ENCODE results near the gene ADGRV1. TPM values are rescaled to one million over a fixed set of nuclear protein-coding genes. Genes with fewer than 3 reads are reported as not detected.

ADGRV1 gene
- polyA plus RNA-seq, 2 donors: 0.82 to 1.6 TPM

- 56 to 59% methylated on average over 2 of the region's 2 CpGs for WGBS, 2 donors
- Histone ChIP-seq H3K27ac (ENCODE audit: low read depth in 2 of 2, low read length in 1 of 2) (no peak overlapping the region), H3K27me3 (ENCODE audit: control insufficient read depth in 1 of 2, insufficient read depth in 2 of 2, low read length in 2 of 2) (no peaks in the 10 kb centered on the region), H3K4me1 (ENCODE audit: control insufficient read depth in 2 of 2, insufficient read depth in 2 of 2, low read length in 1 of 2) (no peaks in the 10 kb centered on the region), H3K4me3 (ENCODE audit: low read depth in 1 of 2, low read length in 2 of 2) (no peak overlapping the region), H3K36me3 (ENCODE audit: control insufficient read depth in 2 of 2, insufficient read depth in 2 of 2, low read length in 1 of 2) (no peaks in the 10 kb centered on the region), H3K9me3 (ENCODE audit: control insufficient read depth in 2 of 2, insufficient read depth in 1 of 2, low read depth in 1 of 2, low read length in 1 of 2) (no peaks in the 10 kb centered on the region)
Observed at GRCh38 chr5:90632791-90633190, 74.2 kb downstream of the ADGRV1 start.

- Histone ChIP-seq H3K9me3 (ENCODE audit: control insufficient read depth in 2 of 2, insufficient read depth in 1 of 2, low read depth in 1 of 2, low read length in 1 of 2) (no peaks in the 10 kb centered on the region), H3K4me3 (ENCODE audit: low read depth in 1 of 2, low read length in 2 of 2) (no peak overlapping the region), H3K36me3 (ENCODE audit: control insufficient read depth in 2 of 2, insufficient read depth in 2 of 2, low read length in 1 of 2) (no peaks in the 10 kb centered on the region), H3K27ac (ENCODE audit: low read depth in 2 of 2, low read length in 1 of 2) (no peak overlapping the region), H3K4me1 (ENCODE audit: control insufficient read depth in 2 of 2, insufficient read depth in 2 of 2, low read length in 1 of 2) (no peaks in the 10 kb centered on the region), H3K27me3 (ENCODE audit: control insufficient read depth in 1 of 2, insufficient read depth in 2 of 2, low read length in 2 of 2) (no peaks in the 10 kb centered on the region)
- WGBS, 2 donors: 13 to 41% methylated on average over 1 of the region's 1 CpG
Observed at GRCh38 chr5:90636948-90637347, 78.4 kb downstream of the ADGRV1 start.

GRCh38 chr5:90637731-90638130, 79.1 kb downstream of the ADGRV1 start:
- Histone ChIP-seq H3K27ac (ENCODE audit: low read depth in 2 of 2, low read length in 1 of 2) (no peak overlapping the region), H3K27me3 (ENCODE audit: control insufficient read depth in 1 of 2, insufficient read depth in 2 of 2, low read length in 2 of 2) (no peaks in the 10 kb centered on the region), H3K9me3 (ENCODE audit: control insufficient read depth in 2 of 2, insufficient read depth in 1 of 2, low read depth in 1 of 2, low read length in 1 of 2) (no peaks in the 10 kb centered on the region), H3K4me3 (ENCODE audit: low read depth in 1 of 2, low read length in 2 of 2) (no peak overlapping the region), H3K4me1 (ENCODE audit: control insufficient read depth in 2 of 2, insufficient read depth in 2 of 2, low read length in 1 of 2) (no peaks in the 10 kb centered on the region), H3K36me3 (ENCODE audit: control insufficient read depth in 2 of 2, insufficient read depth in 2 of 2, low read length in 1 of 2) (no peaks in the 10 kb centered on the region)
- WGBS, 2 donors: 77 to 78% methylated on average over 3 of the region's 3 CpGs

- 76 to 84% methylated on average over 6 of the region's 6 CpGs for WGBS, 2 donors
- no peaks in the 10 kb centered on the region for H3K36me3 ChIP-seq (ENCODE audit: control insufficient read depth in 2 of 2, insufficient read depth in 2 of 2, low read length in 1 of 2)
- no peak overlapping the region for H3K27ac ChIP-seq (ENCODE audit: low read depth in 2 of 2, low read length in 1 of 2)
- H3K27me3 ChIP-seq (ENCODE audit: control insufficient read depth in 1 of 2, insufficient read depth in 2 of 2, low read length in 2 of 2): no peaks in the 10 kb centered on the region
- H3K9me3 ChIP-seq (ENCODE audit: control insufficient read depth in 2 of 2, insufficient read depth in 1 of 2, low read depth in 1 of 2, low read length in 1 of 2): no peaks in the 10 kb centered on the region
- no peaks in the 10 kb centered on the region for H3K4me1 ChIP-seq (ENCODE audit: control insufficient read depth in 2 of 2, insufficient read depth in 2 of 2, low read length in 1 of 2)
- no peak overlapping the region for H3K4me3 ChIP-seq (ENCODE audit: low read depth in 1 of 2, low read length in 2 of 2)
Observed at GRCh38 chr5:90638878-90639277, 80.3 kb downstream of the ADGRV1 start.

GRCh38 chr5:90640484-90641059, 82.0 kb downstream of the ADGRV1 start:
- Histone ChIP-seq H3K4me3 (ENCODE audit: low read depth in 1 of 2, low read length in 2 of 2) (no peak overlapping the region), H3K27ac (ENCODE audit: low read depth in 2 of 2, low read length in 1 of 2) (no peak overlapping the region), H3K27me3 (ENCODE audit: control insufficient read depth in 1 of 2, insufficient read depth in 2 of 2, low read length in 2 of 2) (no peaks in the 10 kb centered on the region), H3K36me3 (ENCODE audit: control insufficient read depth in 2 of 2, insufficient read depth in 2 of 2, low read length in 1 of 2) (no peaks in the 10 kb centered on the region), H3K4me1 (ENCODE audit: control insufficient read depth in 2 of 2, insufficient read depth in 2 of 2, low read length in 1 of 2) (no peaks in the 10 kb centered on the region), H3K9me3 (ENCODE audit: control insufficient read depth in 2 of 2, insufficient read depth in 1 of 2, low read depth in 1 of 2, low read length in 1 of 2) (no peaks in the 10 kb centered on the region)
- WGBS, 2 donors: 47 to 52% methylated on average over 5 of the region's 5 CpGs

- H3K27ac ChIP-seq (ENCODE audit: low read depth in 2 of 2, low read length in 1 of 2): no peak overlapping the region
- H3K4me1 ChIP-seq (ENCODE audit: control insufficient read depth in 2 of 2, insufficient read depth in 2 of 2, low read length in 1 of 2): no peaks in the 10 kb centered on the region
- no peaks in the 10 kb centered on the region for H3K9me3 ChIP-seq (ENCODE audit: control insufficient read depth in 2 of 2, insufficient read depth in 1 of 2, low read depth in 1 of 2, low read length in 1 of 2)
- H3K4me3 ChIP-seq (ENCODE audit: low read depth in 1 of 2, low read length in 2 of 2): no peak overlapping the region
- WGBS, 2 donors: 55 to 60% methylated on average over 3 of the region's 3 CpGs
- no peaks in the 10 kb centered on the region for H3K36me3 ChIP-seq (ENCODE audit: control insufficient read depth in 2 of 2, insufficient read depth in 2 of 2, low read length in 1 of 2)
- no peaks in the 10 kb centered on the region for H3K27me3 ChIP-seq (ENCODE audit: control insufficient read depth in 1 of 2, insufficient read depth in 2 of 2, low read length in 2 of 2)
Observed at GRCh38 chr5:90641528-90641927, 82.9 kb downstream of the ADGRV1 start.

GRCh38 chr5:90642706-90643229, 84.2 kb downstream of the ADGRV1 start:
- WGBS, 2 donors: 67 to 82% methylated on average over 4 of the region's 4 CpGs
- Histone ChIP-seq H3K27me3 (ENCODE audit: control insufficient read depth in 1 of 2, insufficient read depth in 2 of 2, low read length in 2 of 2) (no peaks in the 10 kb centered on the region), H3K9me3 (ENCODE audit: control insufficient read depth in 2 of 2, insufficient read depth in 1 of 2, low read depth in 1 of 2, low read length in 1 of 2) (no peaks in the 10 kb centered on the region), H3K36me3 (ENCODE audit: control insufficient read depth in 2 of 2, insufficient read depth in 2 of 2, low read length in 1 of 2) (no peaks in the 10 kb centered on the region), H3K27ac (ENCODE audit: low read depth in 2 of 2, low read length in 1 of 2) (no peak overlapping the region), H3K4me1 (ENCODE audit: control insufficient read depth in 2 of 2, insufficient read depth in 2 of 2, low read length in 1 of 2) (no peaks in the 10 kb centered on the region), H3K4me3 (ENCODE audit: low read depth in 1 of 2, low read length in 2 of 2) (no peak overlapping the region)

GRCh38 chr5:90644132-90644531, 85.5 kb downstream of the ADGRV1 start:
- WGBS, 2 donors: 64 to 68% methylated on average over 4 of the region's 4 CpGs

GRCh38 chr5:90645024-90645610, 86.5 kb downstream of the ADGRV1 start:
- H3K27ac ChIP-seq (ENCODE audit: low read depth in 2 of 2, low read length in 1 of 2): no peak overlapping the region
- WGBS, 2 donors: 40 to 55% methylated on average over 8 of the region's 8 CpGs
- no peaks in the 10 kb centered on the region for H3K27me3 ChIP-seq (ENCODE audit: control insufficient read depth in 1 of 2, insufficient read depth in 2 of 2, low read length in 2 of 2)
- H3K9me3 ChIP-seq (ENCODE audit: control insufficient read depth in 2 of 2, insufficient read depth in 1 of 2, low read depth in 1 of 2, low read length in 1 of 2): no peaks in the 10 kb centered on the region
- no peaks in the 10 kb centered on the region for H3K36me3 ChIP-seq (ENCODE audit: control insufficient read depth in 2 of 2, insufficient read depth in 2 of 2, low read length in 1 of 2)
- H3K4me1 ChIP-seq (ENCODE audit: control insufficient read depth in 2 of 2, insufficient read depth in 2 of 2, low read length in 1 of 2): no peaks in the 10 kb centered on the region
- no peak overlapping the region for H3K4me3 ChIP-seq (ENCODE audit: low read depth in 1 of 2, low read length in 2 of 2)

More at GRCh38 chr5:90644132-90644531, 85.5 kb downstream of the ADGRV1 start:
- H3K27ac ChIP-seq (ENCODE audit: low read depth in 2 of 2, low read length in 1 of 2): no peak overlapping the region
- no peak overlapping the region for H3K4me3 ChIP-seq (ENCODE audit: low read depth in 1 of 2, low read length in 2 of 2)
- no peaks in the 10 kb centered on the region for H3K36me3 ChIP-seq (ENCODE audit: control insufficient read depth in 2 of 2, insufficient read depth in 2 of 2, low read length in 1 of 2)
- no peaks in the 10 kb centered on the region for H3K9me3 ChIP-seq (ENCODE audit: control insufficient read depth in 2 of 2, insufficient read depth in 1 of 2, low read depth in 1 of 2, low read length in 1 of 2)
- no peaks in the 10 kb centered on the region for H3K27me3 ChIP-seq (ENCODE audit: control insufficient read depth in 1 of 2, insufficient read depth in 2 of 2, low read length in 2 of 2)
- no peaks in the 10 kb centered on the region for H3K4me1 ChIP-seq (ENCODE audit: control insufficient read depth in 2 of 2, insufficient read depth in 2 of 2, low read length in 1 of 2)

- no peaks in the 10 kb centered on the region for H3K27me3 ChIP-seq (ENCODE audit: control insufficient read depth in 1 of 2, insufficient read depth in 2 of 2, low read length in 2 of 2)
- no peak overlapping the region for H3K27ac ChIP-seq (ENCODE audit: low read depth in 2 of 2, low read length in 1 of 2)
- H3K9me3 ChIP-seq (ENCODE audit: control insufficient read depth in 2 of 2, insufficient read depth in 1 of 2, low read depth in 1 of 2, low read length in 1 of 2): no peaks in the 10 kb centered on the region
- H3K4me1 ChIP-seq (ENCODE audit: control insufficient read depth in 2 of 2, insufficient read depth in 2 of 2, low read length in 1 of 2): no peaks in the 10 kb centered on the region
- H3K36me3 ChIP-seq (ENCODE audit: control insufficient read depth in 2 of 2, insufficient read depth in 2 of 2, low read length in 1 of 2): no peaks in the 10 kb centered on the region
- H3K4me3 ChIP-seq (ENCODE audit: low read depth in 1 of 2, low read length in 2 of 2): no peak overlapping the region
- 59 to 63% methylated on average over 1 of the region's 1 CpG for WGBS, 2 donors
Observed at GRCh38 chr5:90650767-90651166, 92.2 kb downstream of the ADGRV1 start.

Data from esophagus (tissue), 2 donors.